ENCODE results near the gene SORBS1. TPM values are rescaled to one million over a fixed set of nuclear protein-coding genes. Genes with fewer than 3 reads are reported as not detected.

The SORBS1 gene
- total and polyA plus RNA-seq, 9 of the 15 experiments (the other 6 are each of a cell fraction or from before 2014, with no cell fraction given) = 2.0 to 13.3 (median 6.5) TPM

DNA sequence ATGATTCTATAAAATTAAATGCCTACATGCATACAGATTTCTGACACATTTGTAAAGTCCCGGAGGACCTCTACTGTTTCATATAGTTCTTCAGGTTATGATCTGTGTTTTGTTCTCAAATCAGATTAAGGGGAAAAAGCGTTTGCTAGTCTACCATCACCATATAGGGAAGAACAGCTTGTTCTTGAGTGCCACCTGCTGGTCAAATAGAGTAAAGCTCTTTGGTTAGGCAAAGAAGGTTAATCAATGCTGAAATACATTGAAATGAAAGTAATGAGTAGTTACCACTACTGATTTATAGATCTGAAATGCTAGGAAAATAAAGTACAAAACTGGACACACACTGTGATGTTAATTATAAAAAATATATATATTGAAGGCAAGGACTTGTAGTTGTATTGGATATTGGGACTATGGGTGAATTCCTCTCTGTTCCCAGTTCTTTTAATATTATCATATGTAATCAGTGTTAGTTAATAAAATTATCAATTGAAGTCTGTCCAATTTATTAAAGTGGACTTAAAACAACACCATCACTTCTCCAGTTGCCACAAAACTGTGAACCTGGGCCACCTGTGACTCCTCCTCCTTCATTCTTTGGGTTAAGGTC, 197.8 kb downstream of the SORBS1 start (continued):
- TF ChIP-seq MYBL2 (IDR thresholded peaks at IDR 0.05; ENCODE audit: low read depth) (no peak), MYBL2 (CRISPR knock-in tag; IDR thresholded peaks at IDR 0.05; ENCODE audit: borderline replicate concordance) (no peak), ARID2 (IDR thresholded peaks at IDR 0.05) (peak; percentile 66), ETV6 (IDR thresholded peaks at IDR 0.05; ENCODE audit: borderline replicate concordance in 1 of 2, low read depth in 2 of 2, low read length in 1 of 2) (no peak), ETV6 (CRISPR knock-in tag; IDR thresholded peaks at IDR 0.05; ENCODE audit: borderline replicate concordance) (no peak), ZNF766 (CRISPR knock-in tag; conservative IDR thresholded peaks at IDR 0.05) (no peak), HDAC8 (tag; IDR thresholded peaks at IDR 0.05) (no peak), FOXA1 (IDR thresholded peaks at IDR 0.05; ENCODE audit: borderline replicate concordance) (no peak), GABPB1 (CRISPR knock-in tag; IDR thresholded peaks at IDR 0.05) (no peak), CBX1 (IDR thresholded peaks at IDR 0.05; ENCODE audit: low read depth) (no peak), ELF2 (CRISPR knock-in tag; IDR thresholded peaks at IDR 0.05) (no peak), SMC3 (conservative IDR thresholded peaks at IDR 0.05; ENCODE audit: insufficient read depth, low read depth, low read length) (peak; percentile 90), ZNF134 (CRISPR knock-in tag; conservative IDR thresholded peaks at IDR 0.05) (0 out of 2 replicates have a peak, but pooled peaks have one; percentile 11), CBFA2T2 (conservative IDR thresholded peaks at IDR 0.05) (no peak), PTTG1 (tag; IDR thresholded peaks at IDR 0.05; ENCODE audit: low read depth) (no peak), ZNF583 (CRISPR knock-in tag; IDR thresholded peaks at IDR 0.05) (no peak), ILK (tag; IDR thresholded peaks at IDR 0.05; ENCODE audit: borderline replicate concordance, low read depth) (no peak)
- TF ChIP-seq, protein P1, sequence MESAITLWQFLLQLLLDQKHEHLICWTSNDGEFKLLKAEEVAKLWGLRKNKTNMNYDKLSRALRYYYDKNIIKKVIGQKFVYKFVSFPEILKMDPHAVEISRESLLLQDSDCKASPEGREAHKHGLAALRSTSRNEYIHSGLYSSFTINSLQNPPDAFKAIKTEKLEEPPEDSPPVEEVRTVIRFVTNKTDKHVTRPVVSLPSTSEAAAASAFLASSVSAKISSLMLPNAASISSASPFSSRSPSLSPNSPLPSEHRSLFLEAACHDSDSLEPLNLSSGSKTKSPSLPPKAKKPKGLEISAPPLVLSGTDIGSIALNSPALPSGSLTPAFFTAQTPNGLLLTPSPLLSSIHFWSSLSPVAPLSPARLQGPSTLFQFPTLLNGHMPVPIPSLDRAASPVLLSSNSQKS (CRISPR knock-in tag; IDR thresholded peaks at IDR 0.05) = no peak
- TF ChIP-seq, protein P2, sequence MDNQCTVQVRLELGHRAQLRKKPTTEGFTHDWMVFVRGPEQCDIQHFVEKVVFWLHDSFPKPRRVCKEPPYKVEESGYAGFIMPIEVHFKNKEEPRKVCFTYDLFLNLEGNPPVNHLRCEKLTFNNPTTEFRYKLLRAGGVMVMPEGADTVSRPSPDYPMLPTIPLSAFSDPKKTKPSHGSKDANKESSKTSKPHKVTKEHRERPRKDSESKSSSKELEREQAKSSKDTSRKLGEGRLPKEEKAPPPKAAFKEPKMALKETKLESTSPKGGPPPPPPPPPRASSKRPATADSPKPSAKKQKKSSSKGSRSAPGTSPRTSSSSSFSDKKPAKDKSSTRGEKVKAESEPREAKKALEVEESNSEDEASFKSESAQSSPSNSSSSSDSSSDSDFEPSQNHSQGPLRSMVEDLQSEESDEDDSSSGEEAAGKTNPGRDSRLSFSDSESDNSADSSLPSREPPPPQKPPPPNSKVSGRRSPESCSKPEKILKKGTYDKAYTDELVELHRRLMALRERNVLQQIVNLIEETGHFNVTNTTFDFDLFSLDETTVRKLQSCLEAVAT (IDR thresholded peaks at IDR 0.05) = no peak
- TF ChIP-seq, protein P3, sequence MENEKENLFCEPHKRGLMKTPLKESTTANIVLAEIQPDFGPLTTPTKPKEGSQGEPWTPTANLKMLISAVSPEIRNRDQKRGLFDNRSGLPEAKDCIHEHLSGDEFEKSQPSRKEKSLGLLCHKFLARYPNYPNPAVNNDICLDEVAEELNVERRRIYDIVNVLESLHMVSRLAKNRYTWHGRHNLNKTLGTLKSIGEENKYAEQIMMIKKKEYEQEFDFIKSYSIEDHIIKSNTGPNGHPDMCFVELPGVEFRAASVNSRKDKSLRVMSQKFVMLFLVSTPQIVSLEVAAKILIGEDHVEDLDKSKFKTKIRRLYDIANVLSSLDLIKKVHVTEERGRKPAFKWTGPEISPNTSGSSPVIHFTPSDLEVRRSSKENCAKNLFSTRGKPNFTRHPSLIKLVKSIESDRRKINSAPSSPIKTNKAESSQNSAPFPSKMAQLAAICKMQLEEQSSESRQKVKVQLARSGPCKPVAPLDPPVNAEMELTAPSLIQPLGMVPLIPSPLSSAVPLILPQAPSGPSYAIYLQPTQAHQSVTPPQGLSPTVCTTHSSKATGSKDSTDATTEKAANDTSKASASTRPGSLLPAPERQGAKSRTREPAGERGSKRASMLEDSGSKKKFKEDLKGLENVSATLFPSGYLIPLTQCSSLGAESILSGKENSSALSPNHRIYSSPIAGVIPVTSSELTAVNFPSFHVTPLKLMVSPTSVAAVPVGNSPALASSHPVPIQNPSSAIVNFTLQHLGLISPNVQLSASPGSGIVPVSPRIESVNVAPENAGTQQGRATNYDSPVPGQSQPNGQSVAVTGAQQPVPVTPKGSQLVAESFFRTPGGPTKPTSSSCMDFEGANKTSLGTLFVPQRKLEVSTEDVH (IDR thresholded peaks at IDR 0.05; ENCODE audit: low read depth, partially characterized antibody) = no peak
